ENCODE results near the gene CEP112. TPM values are rescaled to one million over a fixed set of nuclear protein-coding genes. Genes with fewer than 3 reads are reported as not detected.

The CEP112 gene
- total and polyA plus RNA-seq, 5 experiments from 2014 or later: 0.27 to 2.0 (median 1.7) TPM; not detected in 2

- no peak for ATAC-seq
- DNase-seq: no peak
- peaks cover 6 to 37% (median 22%) of the 10 kb centered on the region in 9 donors for H3K9me3 Mint-ChIP-seq
- no peaks in the 10 kb centered on the region for H3K4me1 Mint-ChIP-seq
- H3K27me3 Mint-ChIP-seq: peaks cover 0 to 4% (median 0%) of the 10 kb centered on the region in 5 donors
- no peak overlapping the region for H3K27ac Mint-ChIP-seq
- H3K36me3 Mint-ChIP-seq: peaks cover 0 to 30% (median 1%) of the 10 kb centered on the region in 3 donors
- H3K4me3 Mint-ChIP-seq: no peak overlapping the region
- POLR2A ChIA-PET: no interaction called here
Observed at GRCh38 chr17:65987988-65988387, 203.9 kb downstream of the CEP112 start.

GRCh38 chr17:65985571-65985970, 206.4 kb downstream of the CEP112 start:
- H3K27me3 Mint-ChIP-seq: peaks cover 0 to 4% (median 0%) of the 10 kb centered on the region in 5 donors
- peaks cover 6 to 37% (median 22%) of the 10 kb centered on the region in 9 donors for H3K9me3 Mint-ChIP-seq
- no peak overlapping the region for H3K4me3 Mint-ChIP-seq
- peaks cover 0 to 30% (median 3%) of the 10 kb centered on the region in 3 donors for H3K36me3 Mint-ChIP-seq
- POLR2A ChIA-PET: no interaction called here
- DNase-seq (no peak), ATAC-seq (no peak)
- H3K4me1 Mint-ChIP-seq: no peaks in the 10 kb centered on the region
- no peak overlapping the region for H3K27ac Mint-ChIP-seq

- DNase-seq: no peak
- Mint-ChIP-seq H3K27me3 (peaks cover 0 to 4% (median 0%) of the 10 kb centered on the region in 5 donors), H3K4me3 (no peak overlapping the region), H3K9me3 (peaks cover 4 to 32% (median 18%) of the 10 kb centered on the region in 9 donors), H3K4me1 (no peaks in the 10 kb centered on the region), H3K36me3 (peaks cover 0 to 27% (median 3%) of the 10 kb centered on the region in 3 donors), H3K27ac (no peak overlapping the region)
- POLR2A ChIA-PET: no interaction called here
- ATAC-seq: no peak
Observed at GRCh38 chr17:65984299-65984698, 207.6 kb downstream of the CEP112 start.

GRCh38 chr17:65978871-65979270, 213.1 kb downstream of the CEP112 start:
- Mint-ChIP-seq H3K27ac (no peak overlapping the region), H3K36me3 (peaks cover 0 to 2% (median 0%) of the 10 kb centered on the region in 3 donors), H3K9me3 (no peaks in the 10 kb centered on the region), H3K4me1 (no peaks in the 10 kb centered on the region), H3K4me3 (no peak overlapping the region), H3K27me3 (peaks cover 2 to 9% (median 6%) of the 10 kb centered on the region in 5 donors)
- DNase-seq (no peak), ATAC-seq (no peak)
- POLR2A ChIA-PET: no interaction called here

GRCh38 chr17:65977041-65977440, 214.9 kb downstream of the CEP112 start:
- Mint-ChIP-seq H3K27ac (no peak overlapping the region), H3K9me3 (no peaks in the 10 kb centered on the region), H3K27me3 (peaks cover 0 to 9% (median 7%) of the 10 kb centered on the region in 5 donors), H3K4me3 (no peak overlapping the region), H3K4me1 (no peaks in the 10 kb centered on the region), H3K36me3 (no peaks in the 10 kb centered on the region)
- ATAC-seq: no peak
- POLR2A ChIA-PET: no interaction called here
- DNase-seq: no peak

GRCh38 chr17:65975878-65976277, 216.1 kb downstream of the CEP112 start:
- ATAC-seq (no peak), DNase-seq (no peak)
- Mint-ChIP-seq H3K4me3 (no peak overlapping the region), H3K27me3 (peaks cover 0 to 9% (median 7%) of the 10 kb centered on the region in 5 donors), H3K4me1 (no peaks in the 10 kb centered on the region), H3K36me3 (no peaks in the 10 kb centered on the region), H3K9me3 (no peaks in the 10 kb centered on the region), H3K27ac (no peak overlapping the region)
- POLR2A ChIA-PET: no interaction called here

GRCh38 chr17:65973237-65973636, 218.7 kb downstream of the CEP112 start:
- H3K27ac Mint-ChIP-seq: no peak overlapping the region
- H3K9me3 Mint-ChIP-seq: no peaks in the 10 kb centered on the region
- H3K4me3 Mint-ChIP-seq: no peak overlapping the region
- no peak for DNase-seq
- POLR2A ChIA-PET: no interaction called here
- no peak for ATAC-seq
- peaks cover 0 to 9% (median 7%) of the 10 kb centered on the region in 5 donors for H3K27me3 Mint-ChIP-seq
- no peaks in the 10 kb centered on the region for H3K36me3 Mint-ChIP-seq
- no peaks in the 10 kb centered on the region for H3K4me1 Mint-ChIP-seq

- DNase-seq (no peak), ATAC-seq (no peak)
- H3K9me3 Mint-ChIP-seq: peaks cover 0 to 15% (median 5%) of the 10 kb centered on the region in 9 donors
- H3K27me3 Mint-ChIP-seq: peaks cover 0 to 6% (median 3%) of the 10 kb centered on the region in 5 donors
- H3K27ac Mint-ChIP-seq: no peak overlapping the region
- H3K4me1 Mint-ChIP-seq: no peaks in the 10 kb centered on the region
- POLR2A ChIA-PET: no interaction called here
- H3K4me3 Mint-ChIP-seq: no peak overlapping the region
- peaks cover 0 to 12% (median 3%) of the 10 kb centered on the region in 3 donors for H3K36me3 Mint-ChIP-seq
Observed at GRCh38 chr17:65967372-65967771, 224.6 kb downstream of the CEP112 start.

- DNase-seq: no peak
- H3K27me3 Mint-ChIP-seq: peaks cover 0 to 6% (median 3%) of the 10 kb centered on the region in 5 donors
- peaks cover 0 to 21% (median 6%) of the 10 kb centered on the region in 9 donors for H3K9me3 Mint-ChIP-seq
- H3K4me1 Mint-ChIP-seq: no peaks in the 10 kb centered on the region
- peaks cover 0 to 12% (median 3%) of the 10 kb centered on the region in 3 donors for H3K36me3 Mint-ChIP-seq
- no peak overlapping the region for H3K4me3 Mint-ChIP-seq
- ATAC-seq: no peak
- POLR2A ChIA-PET: no interaction called here
- no peak overlapping the region for H3K27ac Mint-ChIP-seq
Observed at GRCh38 chr17:65966072-65966695, 225.7 kb downstream of the CEP112 start.

GRCh38 chr17:65963179-65963578, 228.8 kb downstream of the CEP112 start:
- POLR2A ChIA-PET: no interaction called here
- no peak for ATAC-seq
- Mint-ChIP-seq H3K4me1 (no peaks in the 10 kb centered on the region), H3K27ac (no peak overlapping the region), H3K27me3 (peaks cover 0 to 6% (median 3%) of the 10 kb centered on the region in 5 donors), H3K9me3 (peaks cover 0 to 21% (median 7%) of the 10 kb centered on the region in 9 donors), H3K36me3 (peaks cover 0 to 12% (median 3%) of the 10 kb centered on the region in 3 donors), H3K4me3 (no peak overlapping the region)
- DNase-seq: no peak

GRCh38 chr17:65959630-65960029, 232.3 kb downstream of the CEP112 start:
- no peak overlapping the region for H3K4me3 Mint-ChIP-seq
- no peaks in the 10 kb centered on the region for H3K4me1 Mint-ChIP-seq
- no peak for DNase-seq
- POLR2A ChIA-PET: no interaction called here
- H3K9me3 Mint-ChIP-seq: peaks cover 8 to 45% (median 14%) of the 10 kb centered on the region in 9 donors
- H3K36me3 Mint-ChIP-seq: peaks cover 0 to 12% (median 4%) of the 10 kb centered on the region in 3 donors
- peaks cover 0 to 2% (median 0%) of the 10 kb centered on the region in 5 donors for H3K27me3 Mint-ChIP-seq
- no peak overlapping the region for H3K27ac Mint-ChIP-seq
- no peak for ATAC-seq

- POLR2A ChIA-PET: no interaction called here
- ATAC-seq (no peak), DNase-seq (no peak)
- Mint-ChIP-seq H3K27ac (no peak overlapping the region), H3K4me1 (no peaks in the 10 kb centered on the region), H3K9me3 (peaks cover 7 to 39% (median 13%) of the 10 kb centered on the region in 9 donors), H3K36me3 (peaks cover 0 to 13% (median 4%) of the 10 kb centered on the region in 3 donors), H3K4me3 (no peak overlapping the region), H3K27me3 (peaks cover 0 to 8% (median 0%) of the 10 kb centered on the region in 5 donors)
Observed at GRCh38 chr17:65956814-65957213, 235.1 kb downstream of the CEP112 start.

GRCh38 chr17:65954148-65954449, 237.8 kb downstream of the CEP112 start:
- ATAC-seq (no peak), DNase-seq (no peak)
- POLR2A ChIA-PET: no interaction called here
- H3K36me3 Mint-ChIP-seq: peaks cover 0 to 13% (median 4%) of the 10 kb centered on the region in 3 donors
- H3K27ac Mint-ChIP-seq: no peak overlapping the region
- no peak overlapping the region for H3K4me3 Mint-ChIP-seq
- H3K9me3 Mint-ChIP-seq: peaks cover 7 to 37% (median 12%) of the 10 kb centered on the region in 9 donors
- no peaks in the 10 kb centered on the region for H3K4me1 Mint-ChIP-seq
- peaks cover 0 to 8% (median 0%) of the 10 kb centered on the region in 5 donors for H3K27me3 Mint-ChIP-seq
